ENCODE data around the gene WDR48. TPM values are rescaled to one million over a fixed set of nuclear protein-coding genes. Genes with fewer than 3 reads are reported as not detected.

Gene WDR48
- total RNA-seq, 1 donor = 39.8 TPM

Small RNAs within 50 kb of the gene (small RNA-seq; reads per million reads assigned to genes)
- not detected for gene RNU6-1227P

Other genes starting within 250 kb of the WDR48 start
- not detected in 2 replicates for gene SCN10A, start 235.8 kb upstream of the WDR48 start, total RNA-seq
- gene SCN11A, start 72 bp upstream of the WDR48 start, total RNA-seq = under 0.01 TPM in 1 of 2 replicates, not detected in the other
- 44.5 and 46.0 TPM in 2 replicates for gene GORASP1, start 55.6 kb downstream of the WDR48 start, total RNA-seq
- 6.9 and 8.5 TPM in 2 replicates for gene TTC21A, start 55.7 kb downstream of the WDR48 start, total RNA-seq
- gene CSRNP1, start 101.6 kb downstream of the WDR48 start, total RNA-seq = 5.8 and 8.0 TPM in 2 replicates
- gene XIRP1, start 140.6 kb downstream of the WDR48 start, total RNA-seq = under 0.01 TPM in 2 replicates
- gene CX3CR1, start 228.0 kb downstream of the WDR48 start, total RNA-seq = under 0.01 TPM in 2 replicates